HG02642 (cell line): Measurements from ENCODE around the gene WFDC6.

Source experiments
- ATAC-seq: cut with Tn5 transposase; IDR thresholded peaks from one replicate; pipeline ENCODE4 v1.9.1; 2021; ENCODE audit warnings: mild to moderate bottlenecking; ENCODE audit not compliant: unreplicated experiment, poor library complexity

WFDC6 gene

DNA sequence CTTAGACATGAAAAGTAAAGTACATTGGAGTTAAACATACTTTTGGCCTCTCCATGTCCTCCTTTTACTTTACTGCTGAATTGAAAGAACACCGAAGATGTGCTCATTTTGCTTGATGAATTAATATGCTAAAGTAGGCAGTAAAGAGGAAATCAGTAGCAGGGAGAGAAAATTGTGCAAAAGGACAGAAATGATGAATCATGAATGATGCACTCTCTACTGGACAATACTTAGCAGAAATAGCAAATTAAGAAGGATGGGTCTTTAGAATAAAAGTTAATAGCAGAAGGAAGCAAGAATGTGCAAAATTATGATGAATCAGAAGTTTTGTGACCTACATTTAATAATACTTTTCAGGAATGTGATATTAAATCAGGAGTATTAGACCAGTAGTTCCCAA, 15.5 kb downstream of the WFDC6 start:
- ATAC-seq, result no peak

DNA sequence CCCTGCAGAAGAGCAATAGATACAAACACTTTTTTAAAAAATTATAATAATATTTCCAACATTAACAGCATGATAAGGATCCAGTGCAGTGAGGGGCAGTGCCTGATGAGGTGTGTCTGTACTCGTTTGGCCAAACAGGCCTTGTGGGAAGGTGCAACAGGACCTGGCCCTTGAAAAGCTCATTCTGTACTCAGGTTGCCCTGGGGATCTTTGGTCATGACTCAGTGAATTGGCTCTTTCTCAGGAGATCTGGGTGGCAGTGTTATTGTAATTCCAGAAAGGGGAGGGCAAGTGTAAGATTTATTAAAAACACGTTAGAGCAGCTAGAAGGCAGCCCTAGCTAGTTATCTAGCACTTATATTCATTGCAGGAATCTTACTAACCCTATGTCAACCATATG, 21.0 kb downstream of the WFDC6 start:
- ATAC-seq, result no peak

DNA sequence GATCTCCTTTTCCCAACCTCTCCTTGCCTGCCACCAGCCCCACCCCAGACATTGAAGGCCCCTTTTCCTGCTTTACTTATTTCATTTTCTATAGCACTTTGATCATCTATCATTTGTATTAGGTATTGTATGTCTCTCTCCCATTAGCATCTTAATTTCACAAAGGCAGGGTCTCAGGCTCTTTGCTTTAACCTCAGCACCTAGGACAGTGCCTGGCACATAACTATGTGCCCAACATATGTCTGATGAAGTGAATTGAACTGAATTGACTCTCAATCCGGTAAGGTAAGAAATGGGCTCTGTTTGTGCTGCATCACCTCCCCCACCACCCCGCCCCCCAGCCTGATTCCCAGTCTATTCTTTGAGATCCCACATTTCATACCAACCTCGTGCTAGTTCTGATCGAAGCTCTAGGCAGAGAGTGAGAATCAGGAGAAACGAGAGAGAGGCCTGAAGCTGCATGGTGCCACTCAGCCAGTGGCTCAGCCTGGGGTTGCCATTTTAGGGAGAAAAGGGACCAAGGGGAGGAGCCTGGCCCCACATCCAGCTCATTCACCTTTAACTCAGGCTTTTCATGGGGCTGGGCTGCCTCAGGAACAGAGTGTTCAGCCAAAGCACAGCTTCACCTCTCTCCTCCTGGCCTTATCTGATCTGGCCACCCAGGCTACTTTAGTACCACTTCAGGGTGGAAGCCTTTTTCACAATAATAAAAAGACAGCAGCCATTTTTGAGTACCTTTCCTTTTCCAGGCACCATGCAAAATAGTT, 24.0 kb downstream of the WFDC6 start, which contains the start of gene SPINT3:
Gene SPINT3, minus strand, starts transcription at position 476 of the 767 bp plus-strand sequence. Its CDS starts 14 bp downstream, at position 462.
- no peak for ATAC-seq

DNA sequence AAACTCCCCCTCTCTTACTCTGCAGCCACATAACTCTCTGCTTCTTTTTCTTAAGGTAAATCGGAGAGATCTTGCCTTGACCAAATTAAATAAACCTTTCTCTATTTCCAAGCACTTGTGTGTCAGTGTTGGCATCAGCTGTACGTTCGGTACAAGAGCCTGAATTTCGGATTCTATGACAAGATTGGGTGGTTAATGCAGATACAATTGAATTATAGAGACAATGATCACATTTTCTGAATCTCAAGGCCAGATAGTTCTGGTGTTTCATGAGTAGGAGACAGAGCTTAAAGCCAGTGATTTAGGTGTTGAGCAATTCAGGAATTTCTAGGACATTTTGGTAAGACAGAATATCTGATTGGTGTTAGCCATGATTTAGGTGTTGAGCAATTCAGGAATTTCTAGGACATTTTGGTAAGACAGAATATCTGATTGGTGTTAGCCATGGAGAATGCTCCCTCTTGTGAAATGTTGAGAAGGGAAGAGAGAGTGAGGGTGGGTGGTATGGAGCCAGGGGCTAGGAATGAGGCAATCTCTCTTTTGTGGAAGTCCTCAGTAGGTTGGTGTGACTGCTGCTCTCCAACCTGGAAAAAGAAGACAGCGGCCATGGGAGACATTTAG, 28.9 kb downstream of the WFDC6 start:
- ATAC-seq, result no peak

DNA sequence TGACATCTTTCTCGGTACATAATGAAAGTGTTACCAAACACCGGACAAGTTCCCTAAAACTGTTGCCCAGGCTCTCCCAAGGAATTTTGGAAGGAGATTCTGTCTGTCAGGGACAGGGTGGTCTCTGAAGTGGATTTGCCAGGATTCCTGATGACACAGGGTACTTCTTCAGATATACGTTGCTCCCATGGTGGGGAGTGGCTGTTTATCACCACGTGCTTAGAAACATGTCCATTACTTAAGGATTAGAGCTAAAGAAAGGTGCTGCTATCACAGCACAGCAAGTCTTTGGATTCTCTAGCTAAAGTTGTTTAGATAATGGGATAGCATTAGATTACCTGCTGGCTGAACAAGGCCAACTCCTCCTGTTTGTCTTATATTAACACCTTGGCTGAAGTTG, 30.2 kb downstream of the WFDC6 start:
- ATAC-seq, result no peak

DNA sequence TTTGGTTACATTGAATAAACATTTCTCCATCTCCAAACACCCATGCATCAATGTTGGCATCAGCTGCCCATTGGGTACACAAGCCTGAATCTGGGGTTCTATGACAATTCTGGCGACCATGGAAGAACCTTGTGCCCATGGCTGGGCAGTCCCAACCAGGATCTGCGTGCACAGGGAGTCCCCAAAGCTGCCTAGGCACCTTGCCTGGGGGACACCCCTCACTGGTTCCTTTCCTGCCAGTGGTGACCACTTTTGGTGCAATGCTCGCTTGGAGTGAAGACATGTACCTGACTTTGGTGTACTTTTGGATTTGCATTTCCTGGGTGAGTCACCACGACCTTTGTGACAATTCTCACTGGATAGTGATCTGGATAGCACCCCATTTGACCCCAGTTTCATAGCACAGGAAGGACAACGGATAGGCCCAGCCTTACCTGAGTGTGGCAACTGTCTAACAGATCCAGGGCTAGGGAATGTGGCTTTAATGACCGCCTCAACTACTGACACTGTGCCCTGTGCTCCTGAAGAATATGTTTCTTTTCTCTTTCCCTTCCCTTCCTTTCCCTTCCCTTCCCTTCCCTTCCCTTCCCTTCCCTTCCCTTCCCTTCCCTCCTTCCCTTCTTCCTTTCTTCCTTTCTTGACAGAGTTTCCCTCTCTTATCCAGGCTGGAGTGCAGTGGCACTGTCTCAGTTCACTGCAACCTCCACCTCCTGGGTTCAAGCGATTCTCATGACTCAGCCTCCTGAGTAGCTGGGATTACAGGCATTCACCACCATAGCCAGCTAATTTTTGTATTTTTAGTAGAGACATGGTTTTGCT, 31.0 kb downstream of the WFDC6 start:
- no peak for ATAC-seq

DNA sequence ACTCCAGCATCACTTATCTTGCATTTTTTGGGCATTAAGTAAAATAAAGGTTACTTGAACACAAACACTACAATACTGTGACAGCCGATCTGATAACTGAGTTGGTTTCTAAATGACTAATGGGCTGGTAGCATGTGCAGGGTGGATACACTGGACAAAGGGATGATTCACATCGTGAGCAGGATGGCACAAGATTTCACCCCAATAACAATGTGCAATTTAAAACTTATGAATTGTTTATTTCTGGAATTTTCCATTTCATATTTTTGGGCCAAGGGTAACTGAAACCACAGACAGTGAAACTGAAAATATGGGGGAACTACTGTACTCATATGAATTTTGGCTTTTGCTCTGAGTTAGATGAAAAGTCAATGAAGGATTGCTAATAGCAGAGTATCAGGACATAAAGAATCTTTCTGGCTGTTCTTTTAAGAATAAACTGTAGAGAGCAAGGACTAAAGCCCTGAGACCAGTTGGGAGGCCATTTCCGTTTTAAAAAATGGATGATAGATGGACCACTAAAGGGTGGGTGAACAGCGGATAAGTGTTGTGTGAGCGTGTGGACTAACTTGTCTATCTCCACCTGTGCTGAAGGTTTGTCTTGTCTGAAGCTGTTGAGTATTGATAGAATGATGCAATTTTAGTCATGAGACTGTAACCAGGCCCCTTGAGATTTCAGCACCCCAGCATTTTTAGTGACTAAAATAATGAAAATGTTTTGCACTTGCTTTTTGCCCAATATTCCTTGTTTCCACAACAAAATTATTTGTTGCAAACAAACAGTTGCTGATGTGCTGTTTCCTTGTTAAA, 32.1 kb downstream of the WFDC6 start:
- no peak for ATAC-seq

DNA sequence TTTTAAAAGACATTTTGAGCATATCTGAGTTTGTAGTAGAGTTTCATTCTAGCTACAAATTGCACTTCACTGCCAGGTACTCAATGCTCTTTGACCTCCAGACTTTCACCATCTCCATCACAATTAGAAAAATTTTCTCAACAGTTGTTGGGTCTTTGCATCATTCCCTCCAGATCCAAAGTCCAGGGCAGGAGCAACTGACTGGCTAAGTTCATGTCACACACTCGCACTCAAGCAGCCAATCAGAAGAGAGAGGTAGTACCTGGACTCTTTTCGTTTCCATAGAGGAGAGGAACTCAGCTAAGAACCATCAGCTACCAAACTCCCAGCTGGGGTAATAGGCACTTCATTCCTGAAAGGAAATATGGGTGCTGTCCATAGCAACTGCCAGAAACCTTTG, 32.9 kb downstream of the WFDC6 start:
- ATAC-seq, result no peak

DNA sequence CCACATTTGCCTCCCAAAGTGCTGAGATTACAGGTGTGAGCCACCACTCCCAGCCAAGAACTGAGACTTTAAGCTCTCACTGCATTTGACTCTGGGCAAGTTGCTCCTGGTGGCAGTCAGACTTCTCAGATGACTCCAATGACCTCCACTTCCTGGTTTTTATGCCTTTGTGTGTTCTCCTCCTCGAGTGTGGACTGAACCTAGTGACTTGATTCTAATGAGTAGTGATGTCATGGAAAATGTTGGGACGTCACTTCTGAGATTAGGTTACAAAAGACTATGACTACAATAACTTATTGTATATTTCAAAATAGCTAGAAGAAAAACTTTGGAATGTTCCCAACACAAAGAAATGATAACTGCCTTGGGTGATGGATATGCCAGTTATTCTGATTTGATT, 35.9 kb downstream of the WFDC6 start:
- ATAC-seq, result no peak

DNA sequence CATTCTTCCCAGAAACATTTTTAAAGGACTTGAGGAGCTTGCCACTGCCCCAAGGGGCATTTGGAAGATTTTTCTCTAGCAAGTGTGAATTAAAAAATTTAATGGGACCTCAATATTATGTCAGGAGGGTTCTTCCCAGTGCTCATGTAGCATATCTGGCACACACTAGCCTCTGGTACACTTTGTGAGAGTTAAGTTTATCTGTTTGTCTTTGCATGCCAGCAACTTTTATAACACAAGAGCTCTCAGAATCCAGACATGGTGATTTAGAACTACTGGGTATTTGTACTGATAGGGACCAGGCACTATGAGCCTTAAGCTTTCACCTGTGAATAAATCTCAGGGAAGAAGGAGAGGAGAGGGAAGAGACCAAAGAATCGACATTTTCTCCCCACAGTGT, 36.7 kb downstream of the WFDC6 start:
- no peak for ATAC-seq

DNA sequence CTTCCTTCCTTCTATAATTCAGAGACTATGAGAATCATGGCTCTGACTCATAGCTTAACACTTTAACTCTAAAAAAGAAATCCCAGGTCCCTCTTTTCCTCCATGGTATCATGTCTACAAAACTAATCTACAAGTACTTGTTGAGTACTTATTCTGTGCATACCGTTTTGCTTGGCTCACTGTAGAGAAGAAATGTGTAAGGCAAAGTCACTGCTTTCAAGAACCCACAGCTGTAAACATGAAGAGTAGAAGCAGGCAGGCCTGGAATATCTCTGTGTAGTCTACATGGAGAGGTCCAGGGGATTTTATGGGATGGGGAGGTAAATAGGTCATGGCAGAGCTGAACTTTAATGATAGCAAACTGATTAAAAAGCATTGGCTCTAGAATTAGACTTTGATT, 37.7 kb downstream of the WFDC6 start:
- no peak for ATAC-seq

DNA sequence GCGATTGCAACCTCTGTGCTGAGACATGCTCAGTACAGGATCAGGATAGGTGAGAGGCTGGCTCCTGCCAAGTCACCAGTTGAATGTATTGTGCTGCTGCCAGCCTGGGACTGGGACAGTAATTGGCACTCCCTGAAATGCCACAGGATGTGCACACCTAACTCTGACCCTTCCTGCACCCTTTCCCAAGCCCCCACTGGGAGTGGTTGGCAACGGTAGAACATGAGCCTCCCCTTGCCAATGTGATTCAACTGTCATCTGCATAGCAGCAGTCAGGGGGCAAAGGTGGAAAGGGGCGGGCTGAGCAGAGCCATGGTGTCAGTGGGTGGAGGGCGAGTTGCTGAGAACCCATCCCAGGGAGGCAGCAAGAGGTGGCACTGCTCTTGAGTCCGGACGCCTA, 39.3 kb downstream of the WFDC6 start:
- no peak for ATAC-seq

DNA sequence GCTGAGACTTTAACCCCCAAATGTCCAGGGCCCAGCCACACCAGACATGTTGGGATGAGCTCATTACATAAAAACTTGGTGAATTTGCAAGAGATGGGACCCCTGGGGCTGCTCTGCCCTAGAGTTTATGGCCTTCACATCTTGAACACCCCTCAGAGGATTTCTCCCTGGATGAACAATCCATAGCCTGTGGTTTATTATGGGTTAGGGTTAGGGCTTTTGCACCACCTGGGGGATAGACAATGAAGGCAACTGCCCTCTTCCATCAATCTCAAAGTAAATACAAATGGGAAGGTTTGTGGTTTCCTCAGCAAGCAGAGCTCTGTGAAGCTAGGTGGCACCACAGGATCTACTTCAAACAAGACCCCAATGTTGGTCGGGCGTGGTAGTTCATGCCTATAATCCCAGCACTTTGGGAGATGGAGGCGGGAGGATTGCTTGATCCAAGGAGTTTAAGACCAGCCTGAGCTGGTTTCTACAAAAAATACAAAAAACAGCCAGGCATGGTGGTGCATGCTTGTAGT, 41.2 kb downstream of the WFDC6 start:
- ATAC-seq, result no peak

DNA sequence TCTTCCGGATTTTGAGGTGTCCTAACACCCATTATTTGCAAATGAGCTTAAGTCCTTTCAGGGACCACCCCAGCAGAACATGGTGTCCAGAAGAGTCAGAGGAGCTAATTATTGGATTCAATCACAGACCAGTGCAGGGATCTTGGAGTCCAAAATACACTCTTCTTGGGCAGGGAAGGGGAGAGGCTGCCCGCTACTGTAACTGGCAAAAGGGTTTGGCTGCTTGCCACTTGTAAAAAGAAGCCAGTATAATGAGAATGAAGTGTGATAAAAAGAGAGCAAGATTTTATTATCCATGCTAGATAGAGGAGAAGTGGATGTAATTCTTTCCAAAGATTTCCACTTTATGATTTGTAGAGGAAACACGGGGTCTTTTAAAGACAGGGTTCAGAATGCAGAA, 43.1 kb downstream of the WFDC6 start:
- no peak for ATAC-seq

DNA sequence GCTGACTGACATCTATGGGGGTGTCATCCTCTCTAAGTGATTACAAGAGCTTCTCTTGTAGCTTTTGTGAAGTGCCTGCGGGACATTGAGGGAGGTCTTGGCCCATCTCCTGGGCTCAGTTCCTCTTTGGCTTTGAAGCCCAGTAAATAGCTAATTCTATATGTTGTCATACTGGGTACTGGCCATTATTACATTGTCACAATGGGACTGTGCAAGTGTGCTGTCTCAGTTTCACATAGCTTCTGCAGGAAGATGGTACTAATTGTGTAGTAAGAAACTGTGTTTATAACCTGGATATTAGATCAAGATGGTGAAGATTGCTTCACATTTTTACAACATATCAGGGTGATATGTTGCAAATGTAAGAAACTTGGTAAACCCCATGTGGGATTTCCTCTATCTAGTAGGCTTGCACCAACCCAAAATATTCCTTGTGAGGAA, 43.8 kb downstream of the WFDC6 start:
- ATAC-seq, result no peak

DNA sequence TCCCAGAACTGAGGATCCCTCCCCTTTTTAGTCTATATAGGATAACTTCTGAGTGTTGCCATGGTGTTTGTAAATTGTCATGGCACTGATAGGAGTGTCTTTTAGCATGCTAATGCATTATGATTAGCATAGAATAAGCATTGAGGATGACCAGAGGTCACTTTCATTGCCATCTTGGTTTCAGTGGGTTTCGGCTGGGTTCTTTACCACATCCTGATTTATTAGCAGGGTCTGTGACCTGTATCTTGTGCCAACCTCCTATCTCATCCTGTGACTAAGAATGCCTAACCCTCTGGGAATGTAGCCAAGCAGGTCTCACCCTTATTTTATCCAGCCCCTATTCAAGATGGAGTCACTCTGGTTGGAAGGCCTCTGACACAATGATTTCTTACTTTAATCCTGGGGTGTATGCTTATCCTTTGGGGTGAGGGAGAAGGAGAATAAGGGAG, 50.2 kb downstream of the WFDC6 start:
- ATAC-seq, result no peak

DNA sequence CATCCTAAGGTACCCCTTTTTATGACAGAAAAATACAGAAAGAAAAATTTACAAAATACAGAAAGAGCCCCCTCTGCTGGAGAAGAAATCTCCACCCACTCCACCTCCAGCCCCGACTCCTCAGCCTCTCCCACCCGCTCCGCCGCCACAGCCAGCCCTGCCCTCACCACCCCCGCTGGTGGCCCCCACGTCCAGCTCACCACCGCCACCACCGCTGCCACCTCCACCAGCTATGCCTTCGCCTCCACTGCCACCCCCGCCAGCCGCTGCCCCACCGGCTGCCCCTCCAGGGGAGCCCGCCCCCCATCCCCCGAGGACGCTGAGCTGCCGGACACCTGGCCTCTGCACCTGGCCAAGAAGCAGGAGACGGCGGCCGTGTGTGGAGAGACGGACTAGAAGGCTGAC, 52.0 kb downstream of the WFDC6 start:
- ATAC-seq, result no peak

DNA sequence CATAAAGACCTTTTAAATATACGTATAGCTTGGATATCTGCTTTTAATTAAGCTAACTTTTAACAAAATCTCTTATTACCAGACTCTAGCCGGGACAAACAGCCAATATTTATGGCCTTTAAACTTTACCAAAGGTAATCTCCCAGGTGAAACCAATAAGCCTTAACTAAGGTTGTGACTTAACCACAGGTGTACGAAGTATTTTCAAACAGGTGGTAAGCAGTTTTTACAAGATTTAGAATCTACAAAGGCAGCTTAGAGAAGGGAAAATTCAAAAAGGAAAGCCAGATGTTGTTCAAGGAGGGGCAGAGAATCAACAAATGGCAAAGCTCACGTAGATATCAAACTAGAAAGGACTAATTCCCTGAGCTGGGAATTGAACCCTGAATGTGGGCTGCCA, 53.9 kb downstream of the WFDC6 start:
- no peak for ATAC-seq

DNA sequence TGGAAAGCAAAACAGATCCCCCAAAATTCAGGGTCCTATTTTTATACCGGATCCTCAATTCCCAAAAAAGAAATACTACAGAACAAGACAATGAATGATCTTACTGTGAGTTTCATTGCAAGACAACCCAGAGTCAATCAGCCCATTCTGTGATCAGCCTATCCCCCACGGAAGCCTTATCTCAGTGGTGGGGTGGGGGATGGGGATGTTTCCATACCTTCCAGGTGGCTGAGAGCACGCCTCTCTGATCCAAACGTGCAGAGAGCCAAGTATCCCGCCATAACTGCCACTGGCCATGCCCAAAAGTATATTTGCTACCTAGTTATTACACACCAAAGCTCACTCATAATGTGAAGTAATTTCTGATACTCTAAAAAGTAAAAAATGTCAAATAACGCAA, 54.6 kb downstream of the WFDC6 start:
- no peak for ATAC-seq
